ENCODE results near the gene NOTCH1. TPM values are rescaled to one million over a fixed set of nuclear protein-coding genes. Genes with fewer than 3 reads are reported as not detected.
A peak's percentile ranks its signal among the peaks of the same experiment; 100 is the strongest.

The NOTCH1 gene
- total and polyA plus RNA-seq, 2 of the 13 experiments (the other 11 are each of a cell fraction or from before 2014, with no cell fraction given): 0.09 to 0.35 TPM

- TF ChIP-seq ZNF432 (CRISPR knock-in tag; IDR thresholded peaks at IDR 0.05; ENCODE audit: borderline replicate concordance) (no peak), ATM (IDR thresholded peaks at IDR 0.05; ENCODE audit: borderline replicate concordance) (no peak), ZNF138 (CRISPR knock-in tag; IDR thresholded peaks at IDR 0.05; ENCODE audit: low read depth) (no peak), ZNF460 (CRISPR knock-in tag; IDR thresholded peaks at IDR 0.05; ENCODE audit: borderline replicate concordance) (no peak), ZBTB4 (CRISPR knock-in tag; IDR thresholded peaks at IDR 0.05; ENCODE audit: borderline replicate concordance) (no peak), HNF1B (CRISPR knock-in tag; IDR thresholded peaks at IDR 0.05) (no peak)
Measured at GRCh38 chr9:136494012-136494411, 51.8 kb downstream of the NOTCH1 start (continued).

GRCh38 chr9:136493567-136493971 lies 52.3 kb downstream of the NOTCH1 start:
- ChIA-PET CTCF (ENCODE audit: low intra/inter-chr PET ratio, low total read pairs) (no interaction called here), POLR2A (no interaction called here)
- no peak overlapping the region for H3K4me2 ChIP-seq (ENCODE audit: low read depth, low read length)
- no peaks in the 10 kb centered on the region for H3K4me1 ChIP-seq (ENCODE audit: insufficient read depth, low read length)
- no peak overlapping the region for H3K27ac ChIP-seq (ENCODE audit: extremely low read length, insufficient read depth, low read length)
- H3K36me3 ChIP-seq (replicated peaks in 1 of 2; ENCODE audit: control insufficient read depth in 1 of 2, insufficient read depth in 2 of 2, low read length in 2 of 2): no peaks in the 10 kb centered on the region
- no peak overlapping the region for H3K4me3 ChIP-seq (replicated peaks in 1 of 3; ENCODE audit: insufficient read depth in 1 of 3, low read depth in 2 of 3, low read length in 3 of 3)
- ATAC-seq (peak; percentile 19; the same call in 1 of the 3 replicates), FAIRE-seq (no peak), DNase-seq (ENCODE audit: low spot score) (no peak)
- peaks cover 2% of the 10 kb centered on the region; the same call in 1 of the 2 replicates for H4K20me1 ChIP-seq (ENCODE audit: insufficient read depth, low read length)
- no peak overlapping the region for H3K9ac ChIP-seq (ENCODE audit: insufficient read depth, low read depth, low read length)
- intact Hi-C loops (cut with micrococcal nuclease; ENCODE audit: unreplicated experiment) (no loop called here), in situ Hi-C loops (cut with HindIII; ENCODE audit: extremely low pct_ligation_motif_present, low pct_unique_long_range_greater_than_20kb) (loop anchor here (5.0 kb wide), 1 partner anchor 134 kb away; no protein-coding TSS in a partner anchor)
- no TSS peak for BruUV-seq (replicated peaks)
- no peak overlapping the region for H2AFZ ChIP-seq (ENCODE audit: low read length)
- no peaks in the 10 kb centered on the region for H3K79me2 ChIP-seq (ENCODE audit: insufficient read depth, low read length)
- TF ChIP-seq HMG20B (CRISPR knock-in tag; conservative IDR thresholded peaks at IDR 0.05) (no peak), ZC3H4 (CRISPR knock-in tag; IDR thresholded peaks at IDR 0.05; ENCODE audit: borderline replicate concordance) (no peak), E2F1 (CRISPR knock-in tag; IDR thresholded peaks at IDR 0.05) (no peak)
- H3K9me3 ChIP-seq (ENCODE audit: low read length): no peaks in the 10 kb centered on the region
- WGBS (ENCODE audit: low lambda C conversion rate): no CpG with 5 or more reads among the region's 8 CpGs
- H3K27me3 ChIP-seq (ENCODE audit: control insufficient read depth in 1 of 2, insufficient read depth in 2 of 2, low read length in 2 of 2): peaks cover 4 to 27% of the 10 kb centered on the region in 2 experiments; a peak in 3 of 5 replicates
